Ishikawa (cell line): ENCODE measurements around the gene FAM174C.

Experiments
- CEBPB ChIP-seq: IDR thresholded peaks from 2 replicates; pipeline ENCODE4 v1.6.1; 2012
- CREB1 ChIP-seq: IDR thresholded peaks from 2 replicates; pipeline ENCODE4 v1.6.1; 2012; ENCODE audit warnings: low read depth
- EGR1 ChIP-seq: IDR thresholded peaks from 2 replicates; pipeline ENCODE4 v1.6.1; 2012
- EP300 ChIP-seq: IDR thresholded peaks from 2 replicates; pipeline ENCODE4 v1.6.1; 2012; ENCODE audit warnings: borderline replicate concordance
- FOXM1 ChIP-seq: IDR thresholded peaks from 2 replicates; pipeline ENCODE4 v1.6.1; 2012; ENCODE audit warnings: low read depth, borderline replicate concordance
- MAX ChIP-seq: IDR thresholded peaks from 2 replicates; pipeline ENCODE4 v1.6.1; 2012
- NFIC ChIP-seq: IDR thresholded peaks from 2 replicates; pipeline ENCODE4 v1.6.1; 2012
- RAD21 ChIP-seq: IDR thresholded peaks from 2 replicates; pipeline ENCODE4 v1.6.1; 2012; ENCODE audit warnings: low read depth
- REST ChIP-seq: IDR thresholded peaks from 2 replicates; pipeline ENCODE4 v1.6.1; 2012; ENCODE audit warnings: low read depth, mild to moderate bottlenecking
- TAF1 ChIP-seq: IDR thresholded peaks from 2 replicates; pipeline ENCODE4 v1.6.1; 2012; ENCODE audit warnings: low read depth, mild to moderate bottlenecking
- TCF12 ChIP-seq: IDR thresholded peaks from 2 replicates; pipeline ENCODE4 v1.6.1; 2012; ENCODE audit warnings: low read depth
- TEAD4 ChIP-seq: IDR thresholded peaks from 2 replicates; pipeline ENCODE4 v1.6.1; 2012
- YY1 ChIP-seq: IDR thresholded peaks from 2 replicates; pipeline ENCODE4 v1.6.1; 2012; ENCODE audit warnings: low read depth

GRCh38 chr19:1288833-1289685 is 13.7 kb downstream of the FAM174C start:
- TF ChIP-seq MAX, result no peak
- TF ChIP-seq NFIC, result no peak
- no peak for TF ChIP-seq RAD21
- no peak for TF ChIP-seq CREB1
- no peak for TF ChIP-seq REST
- no peak for TF ChIP-seq EP300
- TF ChIP-seq CEBPB, result no peak
- no peak for TF ChIP-seq YY1
- no peak for TF ChIP-seq EGR1
- no peak for TF ChIP-seq TCF12
- TF ChIP-seq TAF1, result no peak
- no peak for TF ChIP-seq TEAD4
- TF ChIP-seq FOXM1, result no peak
